Endodermal cell (in vitro differentiated cells): ENCODE measurements around the gene MTCL1. TPM values are rescaled to one million over a fixed set of nuclear protein-coding genes. Genes with fewer than 3 reads are reported as not detected.

Experiments
- DNase-seq: peaks from one replicate; pipeline ENCODE4 v3.0.0-alpha.2; 2017
- H3K27ac ChIP-seq: 2 replicates; pipeline ENCODE4 v1.5.1; 2013; ENCODE audit warnings: mild to moderate bottlenecking, low read depth, low read length, moderate library complexity
- H3K27me3 ChIP-seq: 2 replicates; pipeline ENCODE4 v1.6.1; 2013; ENCODE audit warnings: mild to moderate bottlenecking, low read length, moderate library complexity; ENCODE audit not compliant: insufficient read depth, control insufficient read depth, poor library complexity, severe bottlenecking
- H3K36me3 ChIP-seq: 2 replicates; pipeline ENCODE4 v1.7.0; 2013; ENCODE audit warnings: mild to moderate bottlenecking, low read length, moderate library complexity; ENCODE audit not compliant: control insufficient read depth, insufficient read depth
- H3K4me1 ChIP-seq: one replicate; pipeline ENCODE4 v1.7.0; 2013; ENCODE audit warnings: low read length; ENCODE audit not compliant: control insufficient read depth, insufficient read depth
- H3K4me3 ChIP-seq: 2 replicates; pipeline ENCODE4 v1.5.1; 2013; ENCODE audit warnings: mild to moderate bottlenecking, low read length, moderate library complexity
- H3K9ac ChIP-seq: 2 replicates; pipeline ENCODE4 v1.6.1; 2013; ENCODE audit warnings: mild to moderate bottlenecking, low read length, moderate library complexity; ENCODE audit not compliant: poor library complexity, severe bottlenecking; ENCODE audit errors: extremely low read depth
- H3K9me3 ChIP-seq: 2 replicates; pipeline ENCODE4 v1.6.1; 2013; ENCODE audit warnings: mild to moderate bottlenecking, low read length, moderate library complexity; ENCODE audit not compliant: control insufficient read depth
- H3K27ac Mint-ChIP-seq: 2 replicates; pipeline ENCODE4 v1.8.0; 2020; ENCODE audit warnings: mixed read lengths
- H3K27me3 Mint-ChIP-seq: 2 replicates; pipeline ENCODE4 v1.8.0; 2021; ENCODE audit warnings: mild to moderate bottlenecking, mixed read lengths; ENCODE audit not compliant: insufficient read depth
- H3K36me3 Mint-ChIP-seq: 2 replicates; pipeline ENCODE4 v1.8.0; 2020; ENCODE audit warnings: low read depth, mixed read lengths
- H3K4me1 Mint-ChIP-seq: 2 replicates; pipeline ENCODE4 v1.8.0; 2020; ENCODE audit warnings: mixed read lengths
- H3K4me3 Mint-ChIP-seq: 2 replicates; pipeline ENCODE4 v1.8.0; 2020; ENCODE audit warnings: mild to moderate bottlenecking, moderate library complexity, mixed read lengths
- H3K9me3 Mint-ChIP-seq: 2 replicates; pipeline ENCODE4 v1.8.0; 2020; ENCODE audit warnings: mild to moderate bottlenecking, mixed read lengths
- CTCF ChIP-seq: fragments of 200-600 bp; sonication (generic); conservative IDR thresholded peaks from 2 replicates; pipeline ENCODE4 v1.5.0; 2021; ENCODE audit warnings: antibody characterized with exemption, mild to moderate bottlenecking
- WGBS, 2 experiments: methylation state at CpG; one replicate each; pipeline versions ENCODE4 v1.1.5 to v1.1.7; 2013; ENCODE audit warnings: missing lambda C conversion rate in 2 of 2, mixed read lengths in 1 of 2; ENCODE audit not compliant: insufficient coverage in 1 of 2, insufficient read length in 1 of 2; 5-methylcytosine and 5-hydroxymethylcytosine counted together
- total RNA-seq, 2 donors: library from RNA; stranded (reverse); fragmentation: NEBNext Ultra II Directional in 1 of 2; extraction: Animal tissue kit (Norgen Biotek cat#: 25700) in 1 of 2; gene quantifications; 2 replicates in 1 of 2; 3 replicates in 1 of 2; pipeline ENCODE4 v1.2.1, GENCODE V29; 2021

Gene MTCL1
- total RNA-seq, 2 donors from 2014 or later, result 15.0 to 26.0 TPM

- Histone ChIP-seq H3K27me3 (no peaks in the 10 kb centered on the region), H3K9me3 (peaks cover 10% of the 10 kb centered on the region), H3K9ac (no peak overlapping the region), H3K36me3 (no peaks in the 10 kb centered on the region), H3K27ac (no peak overlapping the region), H3K4me1 (no peaks in the 10 kb centered on the region), H3K4me3 (no peak overlapping the region)
- no peak for DNase-seq
- Mint-ChIP-seq H3K9me3 (peaks cover 7% of the 10 kb centered on the region), H3K27me3 (peaks cover 8% of the 10 kb centered on the region), H3K4me1 (no peaks in the 10 kb centered on the region), H3K4me3 (no peak overlapping the region), H3K27ac (no peak overlapping the region), H3K36me3 (no peaks in the 10 kb centered on the region)
- WGBS, 2 experiments, result 96 to 100% methylated on average over 5 to 9 of the region's 9 CpGs
- TF ChIP-seq CTCF, result no peak
These were observed 31.8 kb upstream of the MTCL1 start for GRCh38 chr18:8673256-8674209.

GRCh38 chr18:8675057-8675456 lies 30.3 kb upstream of the MTCL1 start:
- H3K27ac Mint-ChIP-seq, result no peak overlapping the region
- Histone ChIP-seq H3K9me3 (peaks cover 10% of the 10 kb centered on the region), H3K9ac (no peak overlapping the region), H3K27me3 (no peaks in the 10 kb centered on the region), H3K4me3 (no peak overlapping the region), H3K4me1 (no peaks in the 10 kb centered on the region), H3K27ac (no peak overlapping the region), H3K36me3 (no peaks in the 10 kb centered on the region)
- H3K36me3 Mint-ChIP-seq, result no peaks in the 10 kb centered on the region
- peaks cover 8% of the 10 kb centered on the region for H3K27me3 Mint-ChIP-seq
- no peak for TF ChIP-seq CTCF
- DNase-seq, result no peak
- peaks cover 7% of the 10 kb centered on the region for H3K9me3 Mint-ChIP-seq
- H3K4me3 Mint-ChIP-seq, result no peak overlapping the region
- 77% methylated on average over 4 of the region's 4 CpGs; no CpG with 5 or more reads in 1 of the 2 experiments for WGBS, 2 experiments
- no peaks in the 10 kb centered on the region for H3K4me1 Mint-ChIP-seq

- DNase-seq, result no peak
- Histone ChIP-seq H3K4me3 (no peak overlapping the region), H3K27ac (no peak overlapping the region), H3K4me1 (no peaks in the 10 kb centered on the region), H3K36me3 (no peaks in the 10 kb centered on the region), H3K9me3 (no peaks in the 10 kb centered on the region), H3K9ac (no peak overlapping the region), H3K27me3 (no peaks in the 10 kb centered on the region)
- Mint-ChIP-seq H3K27ac (no peak overlapping the region), H3K9me3 (no peaks in the 10 kb centered on the region), H3K4me1 (peaks cover 11% of the 10 kb centered on the region), H3K4me3 (no peak overlapping the region), H3K36me3 (no peaks in the 10 kb centered on the region), H3K27me3 (peaks cover 4% of the 10 kb centered on the region)
- WGBS, 2 experiments, result 90 to 97% methylated on average over 4 of the region's 4 CpGs
- TF ChIP-seq CTCF, result no peak
These were observed 24.2 kb upstream of the MTCL1 start for GRCh38 chr18:8681196-8681595.
